Epithelial cell of prostate (primary cell): ENCODE measurements around the gene GULP1.
"Not testable (repeated sequence)": the region's sequence is repeated elsewhere in the genome, so short reads cannot be mapped to it uniquely, and the experiment has no call there.

Experiments
- DNase-seq: peaks from one replicate; pipeline ENCODE4 v3.0.0-alpha.2; 2011; ENCODE audit warnings: low read depth, low spot score
- H3K27ac ChIP-seq: fragments of 450-650 bp; 2 replicates; pipeline ENCODE4 v1.5.1; 2017; ENCODE audit warnings: mild to moderate bottlenecking

GULP1 gene

GRCh38 chr2:188573453-188573852 lies 281.8 kb downstream of the GULP1 start:
- no peak for DNase-seq
- H3K27ac ChIP-seq, result no peak overlapping the region

- no peak overlapping the region for H3K27ac ChIP-seq
- no peak for DNase-seq
These were observed 284.3 kb downstream of the GULP1 start for GRCh38 chr2:188576006-188576405.

DNA sequence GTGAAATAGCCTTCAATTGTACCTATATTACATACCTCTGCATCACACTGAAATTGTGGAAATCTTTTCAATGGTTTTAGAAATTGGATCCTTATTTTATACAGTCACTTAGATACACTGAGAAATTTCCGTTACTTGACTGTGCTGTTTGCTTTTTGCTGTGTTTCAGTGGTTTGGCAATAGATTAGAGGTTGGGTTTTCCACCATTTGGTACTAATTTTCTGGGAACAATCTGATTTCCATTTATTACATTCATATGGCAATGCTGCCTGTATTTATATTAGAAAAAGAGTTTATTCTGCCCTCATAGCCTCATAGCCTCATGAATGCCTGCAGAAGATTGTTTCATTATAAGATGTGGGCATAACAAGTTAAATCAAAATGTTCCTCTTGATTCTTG lies 285.0 kb downstream of the GULP1 start:
- DNase-seq, result no peak

DNA sequence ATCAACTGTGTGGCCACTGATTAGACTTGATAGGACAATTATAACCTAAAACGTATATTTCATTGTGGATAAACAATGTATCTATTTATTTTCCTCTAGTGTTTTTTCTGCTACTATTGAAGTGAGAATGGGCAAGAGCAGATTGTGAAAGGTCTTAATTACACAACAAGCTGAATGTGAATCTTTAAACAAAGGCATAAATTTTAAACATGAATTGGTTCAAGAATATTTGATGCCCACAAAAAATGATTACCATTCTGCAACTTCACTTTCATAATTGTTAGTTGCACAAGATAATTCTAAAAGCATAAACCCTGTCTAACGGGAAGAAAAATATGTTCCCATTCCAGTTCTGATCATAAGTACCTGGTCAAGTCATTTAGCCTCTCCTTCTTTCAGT lies 285.6 kb downstream of the GULP1 start:
- H3K27ac ChIP-seq, result no peak overlapping the region
- no peak for DNase-seq

More for the DNA sequence above, 285.0 kb downstream of the GULP1 start:
- no peak overlapping the region for H3K27ac ChIP-seq

DNA sequence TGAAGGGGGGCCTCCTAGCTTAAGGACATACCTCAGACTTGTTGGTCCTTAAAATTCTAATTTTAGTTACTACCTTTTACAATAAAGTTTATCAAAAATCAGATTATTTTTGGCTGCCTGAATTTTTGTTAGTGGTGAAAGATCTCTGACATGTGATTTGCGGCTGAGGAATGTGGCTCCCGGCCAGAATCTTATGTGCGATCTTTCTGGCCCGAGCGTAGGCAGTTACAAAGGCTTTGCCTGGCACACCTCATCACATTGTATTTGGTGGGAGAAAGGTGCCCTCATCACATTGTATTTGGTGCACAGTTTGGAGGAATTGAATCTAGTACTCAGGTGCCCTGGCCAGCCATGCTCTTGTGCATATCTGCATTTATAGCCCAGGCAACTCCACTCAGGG lies 289.1 kb downstream of the GULP1 start:
- DNase-seq, result no peak
- no peak overlapping the region for H3K27ac ChIP-seq

DNA sequence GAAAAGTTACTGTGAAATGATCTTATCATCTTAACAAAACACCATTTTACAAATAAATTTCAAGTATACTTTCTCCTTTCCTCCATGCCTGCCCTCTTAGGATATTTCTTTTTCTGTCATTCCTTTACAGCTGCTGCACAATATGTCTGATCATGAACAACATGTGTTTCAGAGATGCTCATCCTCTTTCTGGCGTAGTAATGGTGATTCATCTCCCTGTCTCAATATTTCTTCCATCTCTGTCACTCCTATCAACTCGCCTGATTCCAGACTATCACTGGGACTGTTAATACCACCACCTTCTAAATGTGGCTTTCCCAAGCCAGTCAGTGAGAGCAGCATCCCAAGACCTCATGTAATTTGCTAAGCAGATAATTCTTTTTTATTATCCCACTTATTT lies 290.5 kb downstream of the GULP1 start:
- DNase-seq, result no peak
- H3K27ac ChIP-seq, result no peak overlapping the region

DNA sequence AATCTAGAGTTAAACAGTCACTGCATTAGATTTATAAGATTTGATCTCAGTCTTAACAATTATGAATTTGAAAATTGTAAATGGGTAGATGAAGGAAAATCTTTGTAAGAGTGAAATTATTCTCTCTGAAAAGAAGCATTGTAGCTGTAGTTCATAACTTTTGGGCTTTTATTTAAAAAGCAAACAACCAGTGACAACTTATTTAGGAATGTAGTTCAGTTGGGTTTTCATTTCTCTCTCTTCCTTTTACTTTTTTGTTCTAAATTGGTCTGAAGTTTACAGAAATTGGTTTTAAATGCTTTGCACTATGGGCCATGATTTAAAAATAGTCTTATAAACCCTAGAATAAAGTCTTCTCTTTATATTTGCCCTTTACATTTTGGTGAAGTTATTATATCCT lies 296.6 kb downstream of the GULP1 start:
- H3K27ac ChIP-seq, result no peak overlapping the region
- DNase-seq, result no peak

DNA sequence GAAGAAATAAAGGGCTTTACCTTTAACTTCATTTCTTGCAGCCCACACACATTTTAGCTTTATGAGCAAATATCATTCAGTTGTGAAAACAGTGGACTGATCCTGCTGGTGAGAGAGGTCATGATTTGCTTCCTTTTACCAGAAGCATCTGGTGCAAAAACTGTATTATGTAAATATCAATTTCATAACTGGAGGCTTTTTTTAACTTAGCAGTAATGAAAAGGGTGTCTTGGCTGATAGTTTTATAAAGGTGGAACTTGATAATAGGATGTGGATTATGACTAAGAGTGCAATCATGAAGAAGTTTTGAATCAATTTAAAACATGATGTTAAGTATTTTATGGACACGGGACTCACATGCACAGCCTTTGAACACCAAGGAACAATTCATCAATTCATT lies 304.4 kb downstream of the GULP1 start:
- no peak for DNase-seq
- no peak overlapping the region for H3K27ac ChIP-seq

DNA sequence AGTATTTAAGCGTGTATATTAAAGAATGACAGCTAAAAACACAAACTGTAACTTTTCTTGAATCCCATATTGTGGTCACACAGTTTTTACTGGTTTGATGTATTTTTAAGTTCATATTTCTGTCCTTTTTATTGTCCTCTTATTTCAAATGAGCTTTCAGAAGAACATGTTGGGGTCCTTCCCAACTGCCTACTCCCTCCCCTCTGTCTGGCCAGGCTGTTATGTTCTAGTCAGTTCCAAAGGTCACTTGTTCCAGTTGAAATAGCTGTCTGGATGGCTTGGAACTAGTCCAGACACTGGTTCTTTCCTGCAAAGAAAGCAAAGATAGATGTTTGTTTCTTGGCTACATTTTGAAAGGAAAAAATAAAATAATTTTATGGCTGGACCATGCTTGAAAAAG lies 306.9 kb downstream of the GULP1 start:
- no peak overlapping the region for H3K27ac ChIP-seq
- no peak for DNase-seq

DNA sequence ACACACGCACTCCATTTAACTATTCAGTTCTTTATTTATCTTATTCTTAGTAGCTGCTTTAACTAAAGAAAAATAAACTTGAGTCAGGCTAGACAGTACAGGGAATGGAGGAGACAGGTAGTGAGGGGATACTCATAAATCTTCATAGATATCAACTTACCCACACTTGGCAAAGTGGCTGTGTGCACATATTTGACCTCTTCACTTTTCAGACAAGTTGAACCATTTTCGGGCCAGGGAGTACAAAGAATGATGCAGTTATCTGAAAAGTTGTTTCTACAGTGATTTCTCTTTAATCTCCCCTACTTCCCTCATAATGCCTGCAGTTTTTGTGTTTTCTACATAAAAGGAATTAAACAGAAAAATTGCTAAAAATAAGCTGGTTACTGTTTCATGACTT lies 307.5 kb downstream of the GULP1 start:
- no peak for DNase-seq
- no peak overlapping the region for H3K27ac ChIP-seq

DNA sequence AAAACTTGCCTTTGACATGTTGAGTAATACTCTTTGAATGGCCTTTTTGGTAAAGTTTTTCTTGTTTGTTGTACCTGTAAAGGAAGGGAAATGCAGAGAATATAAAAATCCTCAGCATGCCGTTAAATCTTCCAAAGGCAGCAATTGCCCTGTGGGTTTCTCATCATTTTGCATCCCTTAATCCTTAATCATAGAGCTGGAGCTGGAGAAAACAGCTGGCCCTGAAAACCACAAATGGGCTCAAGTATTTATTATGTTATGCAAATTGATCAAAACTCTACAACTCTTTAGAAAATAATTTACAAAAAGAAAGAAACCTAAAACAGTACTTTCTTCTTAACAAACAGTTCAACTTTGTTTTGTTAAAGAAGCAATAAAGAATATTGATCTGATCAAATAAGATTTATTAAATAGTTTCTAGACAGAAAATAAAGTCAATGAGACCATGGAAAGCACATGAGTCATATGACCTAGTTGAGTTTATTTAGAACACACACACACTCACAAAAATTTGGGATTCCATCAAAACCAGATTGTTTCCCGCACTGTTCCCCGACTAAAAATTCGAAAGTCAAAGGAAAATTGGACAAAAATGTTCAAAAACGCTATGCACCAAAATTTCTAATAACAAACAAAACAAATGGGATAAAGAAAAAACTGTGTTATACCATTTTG lies 309.0 kb downstream of the GULP1 start:
- no peak overlapping the region for H3K27ac ChIP-seq
- DNase-seq, result no peak

GRCh38 chr2:188601391-188601790 lies 309.7 kb downstream of the GULP1 start:
- DNase-seq, result no peak

DNA sequence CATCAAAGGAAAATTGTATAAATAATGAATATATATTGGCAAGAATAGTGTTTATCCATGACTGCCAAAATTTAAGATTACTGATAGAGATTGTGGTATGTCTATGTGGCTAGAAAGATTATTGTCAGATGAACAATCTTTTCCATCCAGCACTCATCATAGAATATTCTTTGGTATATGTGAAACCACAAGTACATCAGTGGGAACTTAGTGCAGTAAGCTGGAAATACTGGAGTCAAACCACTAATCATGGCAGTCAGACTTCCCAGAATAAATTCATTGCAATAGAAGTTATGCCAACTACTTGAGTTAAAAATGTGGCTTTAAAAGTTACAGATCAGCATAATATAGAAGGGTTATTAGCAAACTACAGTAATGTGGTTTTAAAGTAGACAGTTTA lies 310.3 kb downstream of the GULP1 start:
- no peak for DNase-seq
- H3K27ac ChIP-seq, result no peak overlapping the region

More at GRCh38 chr2:188601391-188601790, 309.7 kb downstream of the GULP1 start:
- no peak overlapping the region for H3K27ac ChIP-seq

DNA sequence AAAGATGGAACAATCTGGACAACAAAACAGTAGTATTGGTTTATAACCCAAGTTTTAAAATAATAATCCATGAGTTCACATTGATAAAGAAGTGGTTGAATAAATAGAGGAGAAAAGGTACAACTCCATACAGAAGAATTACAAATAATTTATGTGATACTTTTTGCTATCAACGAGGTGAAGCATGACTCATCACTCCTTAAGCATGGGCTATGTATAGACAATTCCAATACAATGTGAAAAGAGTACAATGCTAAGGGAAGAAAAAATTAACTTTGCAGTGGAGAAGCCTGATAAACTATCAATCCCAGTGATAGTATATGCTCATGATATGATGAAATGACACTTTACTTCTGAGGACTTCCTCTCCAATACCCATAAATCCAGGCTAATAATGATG lies 312.9 kb downstream of the GULP1 start:
- no peak for DNase-seq
- H3K27ac ChIP-seq, result no peak overlapping the region

DNA sequence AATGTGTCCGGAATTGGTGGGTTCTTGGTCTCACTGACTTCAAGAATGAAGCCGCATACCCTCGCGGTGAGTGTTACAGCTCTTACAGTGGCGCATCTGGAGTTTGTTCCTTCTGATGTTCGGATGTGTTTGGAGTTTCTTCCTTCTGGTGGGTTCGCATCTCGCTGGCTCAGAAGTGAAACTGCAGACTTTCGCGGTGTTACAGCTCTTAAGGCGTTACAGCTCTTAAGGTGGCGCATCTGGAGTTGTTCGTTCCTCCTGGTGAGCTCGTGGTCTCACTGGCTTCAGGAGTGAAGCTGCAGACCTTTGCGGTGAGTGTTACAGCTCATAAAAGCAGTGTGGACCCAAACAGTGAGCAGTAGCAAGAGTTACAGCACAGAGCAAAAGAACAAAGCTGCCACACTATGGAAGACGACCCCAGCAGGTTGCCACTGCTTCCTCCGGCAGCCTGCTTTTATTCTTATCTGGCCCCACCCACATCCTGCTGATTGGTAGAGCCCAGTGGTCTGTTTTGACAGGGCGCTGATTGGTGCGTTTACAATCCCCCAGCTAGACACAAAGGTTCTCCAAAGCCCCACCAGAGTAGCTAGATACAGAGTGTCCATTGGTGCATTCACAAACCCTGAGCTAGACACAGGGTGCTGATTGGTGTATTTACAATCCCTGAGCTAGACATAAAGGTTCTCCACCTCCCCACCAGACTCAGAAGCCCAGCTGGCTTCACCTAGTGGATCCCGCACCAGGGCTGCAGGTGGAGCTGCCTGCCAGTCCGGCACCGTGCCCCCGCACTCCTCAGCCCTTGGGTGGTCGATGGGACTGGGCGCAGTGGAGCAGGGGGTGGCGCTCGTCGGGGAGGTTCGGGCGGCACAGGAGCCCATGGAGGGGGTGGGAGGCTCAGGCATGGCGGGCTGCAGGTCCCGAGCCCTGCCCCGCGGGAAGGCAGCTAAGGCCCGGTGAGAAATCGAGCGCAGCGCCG lies 314.2 kb downstream of the GULP1 start:
- H3K27ac ChIP-seq, DNase-seq: not testable (repeated sequence)

- H3K27ac ChIP-seq, DNase-seq: not testable (repeated sequence)
These were observed 314.9 kb downstream of the GULP1 start for GRCh38 chr2:188606596-188606995.

- no peak overlapping the region for H3K27ac ChIP-seq
- no peak for DNase-seq
These were observed 315.8 kb downstream of the GULP1 start for GRCh38 chr2:188607501-188607900.

GRCh38 chr2:188609321-188610049 lies 317.8 kb downstream of the GULP1 start:
- no peak overlapping the region for H3K27ac ChIP-seq
- DNase-seq, result no peak

GRCh38 chr2:188610050-188610444 lies 318.4 kb downstream of the GULP1 start:
- no peak overlapping the region for H3K27ac ChIP-seq
- no peak for DNase-seq

GRCh38 chr2:188610827-188611226 lies 319.2 kb downstream of the GULP1 start:
- H3K27ac ChIP-seq, result no peak overlapping the region
- no peak for DNase-seq

DNA sequence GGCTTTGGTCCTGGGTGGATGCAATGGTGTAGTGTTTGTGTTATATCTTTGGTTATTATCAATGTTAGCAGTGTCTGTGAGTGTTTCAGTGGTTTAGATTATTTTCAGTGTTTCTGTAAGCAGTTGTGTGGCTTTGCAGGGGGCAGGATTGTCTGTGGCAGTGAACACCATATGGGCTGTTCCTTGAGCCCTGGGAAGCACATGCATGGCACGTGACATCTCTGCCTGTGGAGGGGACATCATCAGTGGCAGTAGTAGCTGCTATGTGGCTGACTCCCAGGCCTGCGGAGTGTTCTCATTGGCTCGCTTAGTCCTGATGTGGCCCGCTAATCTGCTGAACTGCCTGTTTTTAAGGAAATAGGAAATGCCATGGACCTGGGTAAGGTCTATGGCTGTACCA lies 327.5 kb downstream of the GULP1 start:
- DNase-seq, result no peak

More for the DNA sequence above, 327.5 kb downstream of the GULP1 start:
- H3K27ac ChIP-seq, result no peak overlapping the region
